Lower leg skin (tissue), 4 donors: Measurements from ENCODE around the gene DPH7. TPM values are rescaled to one million over a fixed set of nuclear protein-coding genes. Genes with fewer than 3 reads are reported as not detected.
"Not testable (repeated sequence)": the region's sequence is repeated elsewhere in the genome, so short reads cannot be mapped to it uniquely, and the experiment has no call there.

Experiments used
- DNase-seq, 2 donors: peaks; one replicate each; pipeline ENCODE4 v3.0.0-alpha.2; 2019; ENCODE audit warnings: low spot score in 2 of 2
- H3K4me3 ChIP-seq: fragments of 200-600 bp; sonication (generic); 2 replicates; pipeline ENCODE4 v1.5.1; 2017; ENCODE audit warnings: mild to moderate bottlenecking, low read depth; ENCODE audit not compliant: poor library complexity, severe bottlenecking
- CTCF ChIP-seq, 3 donors: fragments of 450-650 bp; IDR thresholded peaks; one replicate each; pipeline ENCODE4 v1.5.1; 2016; ENCODE audit warnings: antibody characterized with exemption in 3 of 3, mild to moderate bottlenecking in 3 of 3, moderate library complexity in 2 of 3
- POLR2A ChIP-seq, 2 donors: fragments of 450-650 bp; IDR thresholded peaks; one replicate each; pipeline ENCODE4 v1.6.1; 2016 to 2017; ENCODE audit warnings: antibody characterized with exemption in 2 of 2, mild to moderate bottlenecking in 1 of 2, moderate library complexity in 1 of 2
- WGBS, 2 donors: methylation state at CpG; one replicate each; pipeline ENCODE4 v1.1.5; 2018; 5-methylcytosine and 5-hydroxymethylcytosine counted together
- intact Hi-C: fragments of 100-400 bp; cut with DNase I; formaldehyde crosslinking; loops from one replicate; pipeline ENCODE4 v1.15.0; 2023; ENCODE audit warnings: low total_unique reads
- total RNA-seq, 4 donors: library from RNA; depleted of rRNA; stranded (reverse); fragments of >200 nt; gene quantifications; one replicate each; pipeline ENCODE4 v1.1.0, GENCODE V29; 2016

DPH7 gene
- total RNA-seq = 10 to 100 TPM; 27.5 to 46.0 (median 34.7) TPM

- TF ChIP-seq CTCF (IDR thresholded peaks at IDR 0.05) (peak in 1 of 3 donors; percentile 73), POLR2A (IDR thresholded peaks at IDR 0.05) (no peak)
- intact Hi-C loops = no loop called here
- H3K4me3 ChIP-seq = peak within 1 kb of the TSS; percentile 83
- WGBS, 2 donors = 3 to 4% methylated on average over 27 to 45 of the region's 82 CpGs
- DNase-seq = peak; percentile 87 to 98
Observed at GRCh38 chr9:137578518-137579258, at the start of gene DPH7. Gene DPH7 (minus strand): TSS chr9:137578925. CDS start chr9:137578777, 148 bp downstream.

GRCh38 chr9:137627406-137627805 lies 48.7 kb upstream of the DPH7 start:
- DNase-seq, intact Hi-C loops, H3K4me3 ChIP-seq: not testable (repeated sequence)
- WGBS, 2 donors = 96 to 98% methylated on average over 14 of the region's 14 CpGs

GRCh38 chr9:137626464-137626863 lies 47.7 kb upstream of the DPH7 start:
- no peak for TF ChIP-seq CTCF (IDR thresholded peaks at IDR 0.05)
- no peak for TF ChIP-seq POLR2A (IDR thresholded peaks at IDR 0.05)
- DNase-seq = no peak
- 87 to 94% methylated on average over 4 of the region's 4 CpGs for WGBS, 2 donors
- intact Hi-C loops = no loop called here
- no peak overlapping the region for H3K4me3 ChIP-seq

- WGBS, 2 donors = 79 to 90% methylated on average over 8 of the region's 8 CpGs
- intact Hi-C loops, DNase-seq, H3K4me3 ChIP-seq: not testable (repeated sequence)
Observed at GRCh38 chr9:137622211-137622610, 43.5 kb upstream of the DPH7 start.

- 48 to 49% methylated on average over 6 of the region's 6 CpGs for WGBS, 2 donors
- intact Hi-C loops = no loop called here
- no peak overlapping the region for H3K4me3 ChIP-seq
- TF ChIP-seq POLR2A (IDR thresholded peaks at IDR 0.05) (no peak), CTCF (IDR thresholded peaks at IDR 0.05) (no peak)
- DNase-seq = no peak
Observed at GRCh38 chr9:137621131-137621757, 42.5 kb upstream of the DPH7 start.

- intact Hi-C loops = no loop called here
- TF ChIP-seq CTCF (IDR thresholded peaks at IDR 0.05) = no peak
- no peak for TF ChIP-seq POLR2A (IDR thresholded peaks at IDR 0.05)
- WGBS, 2 donors = 73 to 75% methylated on average over 7 of the region's 7 CpGs
- H3K4me3 ChIP-seq = no peak overlapping the region
- DNase-seq = no peak
Observed at GRCh38 chr9:137620581-137620980, 41.9 kb upstream of the DPH7 start.
